ENCODE measurements around the gene MARCHF10. TPM values are rescaled to one million over a fixed set of nuclear protein-coding genes. Genes with fewer than 3 reads are reported as not detected.
"Not testable (repeated sequence)": the region's sequence is repeated elsewhere in the genome, so short reads cannot be mapped to it uniquely, and the experiment has no call there.

Gene MARCHF10
- total and polyA plus RNA-seq, 2 donors (not counting 3 experiments of a cell fraction or from before 2014, with no cell fraction given) = 0.11 TPM; not detected in 1

- no peak overlapping the region for H3K9ac ChIP-seq (replicated peaks; ENCODE audit: extremely low read depth, insufficient read depth, low read length)
- FAIRE-seq (no peak), DNase-seq (ENCODE audit: low read depth, low spot score) (no peak)
- intact Hi-C loops (cut with micrococcal nuclease) (no loop called here), dilution Hi-C loops (cut with MboI; ENCODE audit: extremely low pct_ligation_motif_present, low sequenced_read_pairs) (no loop called here)
- H3K79me2 ChIP-seq (ENCODE audit: control insufficient read depth, insufficient read depth, low read length) = no peaks in the 10 kb centered on the region
- no peaks in the 10 kb centered on the region for H3K27me3 ChIP-seq (ENCODE audit: control insufficient read depth in 2 of 2, insufficient read depth in 2 of 2, low read length in 2 of 2)
- ChIA-PET POLR2A (no interaction called here), CTCF (no interaction called here)
- H2AFZ ChIP-seq (ENCODE audit: low read depth, low read length) = no peak overlapping the region
- no peaks in the 10 kb centered on the region for H3K9me3 ChIP-seq (replicated peaks; ENCODE audit: control insufficient read depth, insufficient read depth, low read length)
- BruUV-seq (replicated peaks) = no TSS peak
- H3K9me1 ChIP-seq (replicated peaks; ENCODE audit: control insufficient read depth, extremely low read depth, insufficient read depth, low read length) = no peaks in the 10 kb centered on the region
- no peaks in the 10 kb centered on the region for H3K36me3 ChIP-seq (ENCODE audit: control insufficient read depth in 2 of 2, extremely low read depth in 1 of 2, insufficient read depth in 2 of 2, low read length in 2 of 2)
- H4K20me1 ChIP-seq (replicated peaks; ENCODE audit: control insufficient read depth, extremely low read depth, insufficient read depth, low read length) = no peaks in the 10 kb centered on the region
- H3K27ac ChIP-seq (ENCODE audit: insufficient read depth, low read depth, low read length) = no peak overlapping the region
- no peak overlapping the region for H3K4me2 ChIP-seq (ENCODE audit: insufficient read depth, low read length)
- no peak overlapping the region for H3K4me3 ChIP-seq (replicated peaks in 1 of 3; ENCODE audit: insufficient read depth in 1 of 3, low read depth in 1 of 3, low read length in 3 of 3)
- no peaks in the 10 kb centered on the region for H3K4me1 ChIP-seq (ENCODE audit: control insufficient read depth, extremely low read depth, insufficient read depth, low read length)
- TF ChIP-seq GATA2 (IDR thresholded peaks at IDR 0.05; ENCODE audit: insufficient read depth, insufficient read length, low read depth, low read length) (no peak), POLR2A (IDR thresholded peaks at IDR 0.05; ENCODE audit: low read depth, low read length) (no peak), JUN (IDR thresholded peaks at IDR 0.05; ENCODE audit: borderline replicate concordance, insufficient read depth, insufficient read length, low read depth) (no peak), POLR2AphosphoS5 (IDR thresholded peaks at IDR 0.05; ENCODE audit: insufficient read depth, low read depth, low read length) (no peak)
Observed at GRCh38 chr17:62787366-62787765, 20.7 kb downstream of the MARCHF10 start.

DNA sequence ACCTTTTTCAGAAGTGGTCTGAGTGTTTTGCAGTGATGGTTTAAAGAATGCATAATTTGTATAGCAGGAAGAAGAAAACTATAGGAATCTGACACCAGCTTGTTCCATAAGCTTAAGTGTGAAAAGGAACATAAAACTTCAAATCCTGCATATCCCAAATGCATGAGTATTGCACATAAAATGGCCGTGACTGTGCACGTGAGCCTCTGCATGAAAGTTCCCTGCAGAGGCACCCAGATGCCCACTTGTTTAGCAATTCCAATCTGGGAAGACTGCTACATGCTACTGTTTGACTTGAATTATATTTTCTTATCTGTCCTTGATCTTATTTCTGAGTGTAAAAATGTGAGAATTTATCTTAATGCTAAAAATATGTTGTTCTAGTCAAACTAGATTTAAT, 21.5 kb downstream of the MARCHF10 start:
- Histone ChIP-seq H3K36me3 (ENCODE audit: control insufficient read depth in 2 of 2, extremely low read depth in 1 of 2, insufficient read depth in 2 of 2, low read length in 2 of 2) (no peaks in the 10 kb centered on the region), H3K27ac (ENCODE audit: insufficient read depth, low read depth, low read length) (no peak overlapping the region), H3K4me3 (replicated peaks in 1 of 3; ENCODE audit: insufficient read depth in 1 of 3, low read depth in 1 of 3, low read length in 3 of 3) (no peak overlapping the region), H3K79me2 (ENCODE audit: control insufficient read depth, insufficient read depth, low read length) (no peaks in the 10 kb centered on the region), H2AFZ (ENCODE audit: low read depth, low read length) (no peak overlapping the region), H3K9ac (replicated peaks; ENCODE audit: extremely low read depth, insufficient read depth, low read length) (no peak overlapping the region), H3K9me1 (replicated peaks; ENCODE audit: control insufficient read depth, extremely low read depth, insufficient read depth, low read length) (no peaks in the 10 kb centered on the region), H3K4me1 (ENCODE audit: control insufficient read depth, extremely low read depth, insufficient read depth, low read length) (no peaks in the 10 kb centered on the region), H4K20me1 (replicated peaks; ENCODE audit: control insufficient read depth, extremely low read depth, insufficient read depth, low read length) (no peaks in the 10 kb centered on the region), H3K4me2 (ENCODE audit: insufficient read depth, low read length) (no peak overlapping the region), H3K9me3 (replicated peaks; ENCODE audit: control insufficient read depth, insufficient read depth, low read length) (no peaks in the 10 kb centered on the region), H3K27me3 (ENCODE audit: control insufficient read depth in 2 of 2, insufficient read depth in 2 of 2, low read length in 2 of 2) (peaks cover 0 to 2% of the 10 kb centered on the region in 2 experiments)
- BruUV-seq (replicated peaks) = no TSS peak
- FAIRE-seq (no peak), DNase-seq (ENCODE audit: low read depth, low spot score) (no peak)
- POLR2A ChIA-PET = no interaction called here
- CTCF ChIA-PET = no interaction called here
- intact Hi-C loops (cut with micrococcal nuclease) (no loop called here), dilution Hi-C loops (cut with MboI; ENCODE audit: extremely low pct_ligation_motif_present, low sequenced_read_pairs) (no loop called here)
- no peak for TF ChIP-seq MYC (IDR thresholded peaks at IDR 0.05; ENCODE audit: low read depth, low read length)
- no peak for TF ChIP-seq GATA2 (IDR thresholded peaks at IDR 0.05; ENCODE audit: insufficient read depth, insufficient read length, low read depth, low read length)

DNA sequence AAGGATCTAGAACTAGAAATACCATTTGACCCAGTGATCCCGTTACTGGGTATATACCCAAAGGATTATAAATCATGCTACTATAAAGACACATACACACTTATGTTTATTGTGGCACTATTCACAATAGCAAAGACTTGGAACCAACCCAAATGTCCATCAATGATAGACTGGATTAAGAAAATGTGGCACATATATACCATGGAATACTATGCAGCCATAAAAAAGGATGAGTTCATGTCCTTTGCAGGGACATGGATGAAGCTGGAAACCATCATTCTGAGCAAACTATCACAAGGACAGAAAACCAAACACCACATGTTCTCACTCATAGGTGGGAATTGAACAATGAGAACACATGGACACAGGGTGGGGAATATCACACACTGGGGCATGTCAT, 22.1 kb downstream of the MARCHF10 start:
- DNase-seq (ENCODE audit: low read depth, low spot score) = not testable (repeated sequence)

More for the DNA sequence above, 22.1 kb downstream of the MARCHF10 start:
- H3K9ac ChIP-seq (replicated peaks; ENCODE audit: extremely low read depth, insufficient read depth, low read length); H4K20me1 ChIP-seq (replicated peaks; ENCODE audit: control insufficient read depth, extremely low read depth, insufficient read depth, low read length); H3K36me3 ChIP-seq (ENCODE audit: control insufficient read depth in 2 of 2, extremely low read depth in 1 of 2, insufficient read depth in 2 of 2, low read length in 2 of 2); FAIRE-seq; H3K4me3 ChIP-seq (replicated peaks in 1 of 3; ENCODE audit: insufficient read depth in 1 of 3, low read depth in 1 of 3, low read length in 3 of 3); H3K4me2 ChIP-seq (ENCODE audit: insufficient read depth, low read length); CTCF ChIA-PET; H3K27ac ChIP-seq (ENCODE audit: insufficient read depth, low read depth, low read length); dilution Hi-C loops (cut with MboI; ENCODE audit: extremely low pct_ligation_motif_present, low sequenced_read_pairs); POLR2A ChIA-PET; BruUV-seq (replicated peaks); H3K79me2 ChIP-seq (ENCODE audit: control insufficient read depth, insufficient read depth, low read length); intact Hi-C loops (cut with micrococcal nuclease); H3K9me3 ChIP-seq (replicated peaks; ENCODE audit: control insufficient read depth, insufficient read depth, low read length); H3K9me1 ChIP-seq (replicated peaks; ENCODE audit: control insufficient read depth, extremely low read depth, insufficient read depth, low read length); H3K27me3 ChIP-seq (ENCODE audit: control insufficient read depth in 2 of 2, insufficient read depth in 2 of 2, low read length in 2 of 2); H2AFZ ChIP-seq (ENCODE audit: low read depth, low read length); H3K4me1 ChIP-seq (ENCODE audit: control insufficient read depth, extremely low read depth, insufficient read depth, low read length): not testable (repeated sequence)
